HepG2 (cell line): ENCODE measurements around the gene TWNK. TPM values are rescaled to one million over a fixed set of nuclear protein-coding genes. Genes with fewer than 3 reads are reported as not detected.

ENCODE experiments used
- AGO2 ChIP-seq: fragments of 200-400 bp; formaldehyde crosslinking; optimal IDR thresholded peaks from 2 replicates; pipeline ENCODE3; 2017; ENCODE audit warnings: mild to moderate bottlenecking, low read depth, low read length, moderate library complexity
- NONO ChIP-seq, 2 experiments: fragments of 450-650 bp in 1 of 2; sonication (generic) in 1 of 2; formaldehyde crosslinking in 1 of 2; IDR thresholded peaks in 1 of 2; conservative IDR thresholded peaks in 1 of 2; 2 replicates each; pipeline versions ENCODE4 v1.6.1 to v1.8.0; 2017 to 2022; ENCODE audit warnings: mild to moderate bottlenecking in 1 of 2, missing genetic modification reagents in 1 of 2, moderate library complexity in 1 of 2
- RBFOX2 ChIP-seq: fragments of 200-400 bp; formaldehyde crosslinking; IDR thresholded peaks from 2 replicates; pipeline ENCODE4 v1.6.1; 2017; ENCODE audit warnings: low read depth, mild to moderate bottlenecking, low read length
- TBL1XR1 ChIP-seq: fragments of 150-350 bp; IDR thresholded peaks from 2 replicates; pipeline ENCODE4 v1.6.1; 2014; ENCODE audit warnings: borderline replicate concordance, low read length; ENCODE audit not compliant: partially characterized antibody
- TFDP2 ChIP-seq: sonication (generic); formaldehyde crosslinking; IDR thresholded peaks from 2 replicates; pipeline ENCODE4 v1.4.0; 2020; ENCODE audit warnings: missing genetic modification reagents
- ZBED4 ChIP-seq: sonication (generic); formaldehyde crosslinking; IDR thresholded peaks from 2 replicates; pipeline ENCODE4 v1.4.0; 2020; ENCODE audit warnings: missing genetic modification reagents, borderline replicate concordance
- ZBTB37 ChIP-seq: sonication (generic); formaldehyde crosslinking; IDR thresholded peaks from 2 replicates; pipeline ENCODE4 v1.4.0; 2020; ENCODE audit warnings: mild to moderate bottlenecking, missing genetic modification reagents
- ZFY ChIP-seq: sonication (generic); formaldehyde crosslinking; IDR thresholded peaks from 2 replicates; pipeline ENCODE4 v1.4.0; 2020; ENCODE audit warnings: missing genetic modification reagents
- ZNF484 ChIP-seq: sonication (generic); formaldehyde crosslinking; IDR thresholded peaks from 2 replicates; pipeline ENCODE4 v1.5.1; 2020; ENCODE audit warnings: mild to moderate bottlenecking, low read depth, missing genetic modification reagents, borderline replicate concordance
- ZNF761 ChIP-seq: sonication (generic); formaldehyde crosslinking; conservative IDR thresholded peaks from 2 replicates; pipeline ENCODE4 v1.4.0; 2020; ENCODE audit warnings: mild to moderate bottlenecking, missing genetic modification reagents
- polyA plus RNA-seq, 8 experiments: library from polyadenylated mRNA; depleted of rRNA in 3 of 8; stranded (reverse) in 7 of 8; unstranded in 1 of 8; fragments of >200 nt; fragmentation: Illumina TruSeq in 4 of 8; extraction: Trizol in 4 of 8; gene quantifications; 2 replicates each; pipeline versions ENCODE4 v1.2.1 to v1.2.3, GENCODE V29; 2011 to 2016; ENCODE audit warnings: low read depth in 4 of 8, missing spikeins in 1 of 8, mixed read lengths in 1 of 8; ENCODE audit not compliant: insufficient read depth in 1 of 8
- total RNA-seq, 5 experiments: library from RNA; depleted of rRNA; stranded (reverse); fragments of >200 nt; fragmentation: Illumina TruSeq; extraction: Trizol; gene quantifications; 2 replicates each; pipeline ENCODE4 v1.2.3, GENCODE V29; 2016; ENCODE audit warnings: low read depth in 1 of 5

Gene TWNK
- total and polyA plus RNA-seq, 2 of the 13 experiments (the other 11 are each of a cell fraction or from before 2014, with no cell fraction given): 10.7 to 16.5 TPM

GRCh38 chr10:101000127-101000914 is 13.0 kb downstream of the TWNK start (continued):
- 0 out of 2 replicates have a peak, but pooled peaks have one; percentile 21 for TF ChIP-seq ZBED4 (CRISPR knock-in tag)
- TF ChIP-seq TBL1XR1: no peak
- 0 out of 2 replicates have a peak, but pooled peaks have one; percentile 11 for TF ChIP-seq TFDP2 (CRISPR knock-in tag)
- peak; percentile 63; the same call in 1 of the 2 replicates for TF ChIP-seq ZBTB37 (CRISPR knock-in tag)
- 0 out of 2 replicates have a peak, but pooled peaks have one; percentile 9 for TF ChIP-seq ZNF761 (CRISPR knock-in tag)
- TF ChIP-seq RBFOX2: 0 out of 2 replicates have a peak, but pooled peaks have one; percentile 4
- no peak for TF ChIP-seq ZNF484
- no peak for TF ChIP-seq NONO (IDR thresholded peaks at IDR 0.05)
- 0 out of 2 replicates have a peak, but pooled peaks have one; percentile 41 for TF ChIP-seq NONO (CRISPR knock-in tag; conservative IDR thresholded peaks at IDR 0.05)
- peak; percentile 67 for TF ChIP-seq AGO2
- TF ChIP-seq ZFY (CRISPR knock-in tag): peak; percentile 15; the same call in 1 of the 2 replicates
- TF ChIP-seq, all 625 proteins: peak for 19
